ENCODE data around the gene CLCNKA.

GRCh38 chr1:16047791-16048475 lies 26.1 kb downstream of the CLCNKA start:
- TF ChIP-seq EZH2 (optimal IDR thresholded peaks at IDR 0.05; ENCODE audit: low read depth, low read length) (no peak), CTCF (IDR thresholded peaks at IDR 0.05; ENCODE audit: low read length) (no peak)
